Hepatocyte (in vitro differentiated cells): ENCODE results near the gene TPGS1.

Source experiments
- EZH2 ChIP-seq: fragments of 200-600 bp; sonication (generic); IDR thresholded peaks from 2 replicates; pipeline ENCODE4 v1.6.1; 2016; ENCODE audit warnings: antibody characterized with exemption, mild to moderate bottlenecking, borderline replicate concordance
- TF ChIP-seq, protein P1 (sequence below): fragments of 200-600 bp; sonication (generic); IDR thresholded peaks from 2 replicates; pipeline ENCODE4 v1.5.1; 2016; ENCODE audit warnings: antibody characterized with exemption, mild to moderate bottlenecking; ENCODE audit not compliant: poor library complexity

DNA sequence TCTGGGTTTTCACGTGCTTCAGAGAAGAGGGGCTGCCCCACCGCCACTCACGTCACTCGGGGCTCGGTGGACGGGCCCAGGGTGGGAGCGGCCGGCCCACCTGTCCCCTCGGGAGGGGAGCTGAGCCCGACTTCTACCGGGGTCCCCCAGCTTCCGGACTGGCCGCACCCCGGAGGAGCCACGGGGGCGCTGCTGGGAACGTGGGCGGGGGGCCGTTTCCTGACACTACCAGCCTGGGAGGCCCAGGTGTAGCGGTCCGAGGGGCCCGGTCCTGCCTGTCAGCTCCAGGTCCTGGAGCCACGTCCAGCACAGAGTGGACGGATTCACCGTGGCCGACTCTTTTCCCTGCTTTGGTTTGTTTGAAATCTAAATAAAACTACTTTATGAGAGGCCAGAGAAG lies 34.4 kb downstream of the TPGS1 start:
- no peak for TF ChIP-seq EZH2
- TF ChIP-seq, protein P1, sequence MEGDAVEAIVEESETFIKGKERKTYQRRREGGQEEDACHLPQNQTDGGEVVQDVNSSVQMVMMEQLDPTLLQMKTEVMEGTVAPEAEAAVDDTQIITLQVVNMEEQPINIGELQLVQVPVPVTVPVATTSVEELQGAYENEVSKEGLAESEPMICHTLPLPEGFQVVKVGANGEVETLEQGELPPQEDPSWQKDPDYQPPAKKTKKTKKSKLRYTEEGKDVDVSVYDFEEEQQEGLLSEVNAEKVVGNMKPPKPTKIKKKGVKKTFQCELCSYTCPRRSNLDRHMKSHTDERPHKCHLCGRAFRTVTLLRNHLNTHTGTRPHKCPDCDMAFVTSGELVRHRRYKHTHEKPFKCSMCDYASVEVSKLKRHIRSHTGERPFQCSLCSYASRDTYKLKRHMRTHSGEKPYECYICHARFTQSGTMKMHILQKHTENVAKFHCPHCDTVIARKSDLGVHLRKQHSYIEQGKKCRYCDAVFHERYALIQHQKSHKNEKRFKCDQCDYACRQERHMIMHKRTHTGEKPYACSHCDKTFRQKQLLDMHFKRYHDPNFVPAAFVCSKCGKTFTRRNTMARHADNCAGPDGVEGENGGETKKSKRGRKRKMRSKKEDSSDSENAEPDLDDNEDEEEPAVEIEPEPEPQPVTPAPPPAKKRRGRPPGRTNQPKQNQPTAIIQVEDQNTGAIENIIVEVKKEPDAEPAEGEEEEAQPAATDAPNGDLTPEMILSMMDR: no peak
